Peyer's patch (tissue), 4 donors: Measurements from ENCODE around the gene AHCY.

Source experiments
- CTCF ChIP-seq, 6 experiments: fragments of 450-650 bp in 4 of 6; fragments of 200-600 bp in 2 of 6; sonication (generic) in 1 of 6; IDR thresholded peaks; one replicate each; pipeline ENCODE4 v1.5.1; 2017 to 2019; ENCODE audit warnings: antibody characterized with exemption in 6 of 6, mild to moderate bottlenecking in 3 of 6, moderate library complexity in 1 of 6
- POLR2A ChIP-seq, 2 donors: fragments of 450-650 bp; IDR thresholded peaks; one replicate each; pipeline ENCODE4 v1.5.1; 2017; ENCODE audit warnings: antibody characterized with exemption in 2 of 2, mild to moderate bottlenecking in 2 of 2, moderate library complexity in 2 of 2

DNA sequence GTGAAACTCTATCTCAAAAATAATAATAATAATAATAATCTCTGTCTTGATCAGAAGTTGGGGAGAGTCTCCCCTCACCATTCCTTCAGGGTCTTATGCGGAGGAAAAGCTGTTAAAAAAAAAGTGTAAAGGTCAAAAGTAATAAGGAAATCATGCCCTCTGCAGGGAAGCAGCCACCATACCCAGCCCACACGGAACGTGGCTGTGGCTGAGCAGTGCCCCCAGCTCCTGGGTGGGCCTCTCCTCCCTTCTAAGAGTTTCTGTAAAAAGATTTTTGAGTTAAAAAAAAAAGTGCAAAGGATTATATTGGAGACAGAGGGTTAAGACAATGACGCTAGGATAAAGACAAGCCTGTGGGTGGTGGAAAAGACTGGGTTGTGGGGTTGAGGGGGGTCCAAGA is 30.6 kb upstream of the AHCY start:
- TF ChIP-seq CTCF (IDR thresholded peaks at IDR 0.05) (no peak), POLR2A (IDR thresholded peaks at IDR 0.05) (no peak)
